ENCODE results near the gene LRTM2.

GRCh38 chr12:1836241-1836803 is 16.0 kb downstream of the LRTM2 start:
- no peak for TF ChIP-seq BHLHE40 (IDR thresholded peaks at IDR 0.05; ENCODE audit: borderline replicate concordance)
- TF ChIP-seq SUZ12 (IDR thresholded peaks at IDR 0.05): no peak
- TF ChIP-seq SP1 (IDR thresholded peaks at IDR 0.05): no peak
- no peak for TF ChIP-seq TARDBP (IDR thresholded peaks at IDR 0.05)
- TF ChIP-seq L3MBTL2 (conservative IDR thresholded peaks at IDR 0.05): no peak
- no peak for TF ChIP-seq FOXM1 (IDR thresholded peaks at IDR 0.05; ENCODE audit: borderline replicate concordance)
- TF ChIP-seq ARNT (IDR thresholded peaks at IDR 0.05): no peak
- no peak for TF ChIP-seq NFRKB (IDR thresholded peaks at IDR 0.05)
- TF ChIP-seq ELF4 (IDR thresholded peaks at IDR 0.05): no peak
- no peak for TF ChIP-seq FOXK2 (IDR thresholded peaks at IDR 0.05)
- no peak for TF ChIP-seq CTBP1 (IDR thresholded peaks at IDR 0.05; ENCODE audit: borderline replicate concordance)
- no peak for TF ChIP-seq PKNOX1 (IDR thresholded peaks at IDR 0.05)
- no peak for TF ChIP-seq HDGF (IDR thresholded peaks at IDR 0.05; ENCODE audit: borderline replicate concordance)
- TF ChIP-seq FOXA1 (IDR thresholded peaks at IDR 0.05): no peak
